ENCODE results near the gene USH1G.

The USH1G gene

DNA sequence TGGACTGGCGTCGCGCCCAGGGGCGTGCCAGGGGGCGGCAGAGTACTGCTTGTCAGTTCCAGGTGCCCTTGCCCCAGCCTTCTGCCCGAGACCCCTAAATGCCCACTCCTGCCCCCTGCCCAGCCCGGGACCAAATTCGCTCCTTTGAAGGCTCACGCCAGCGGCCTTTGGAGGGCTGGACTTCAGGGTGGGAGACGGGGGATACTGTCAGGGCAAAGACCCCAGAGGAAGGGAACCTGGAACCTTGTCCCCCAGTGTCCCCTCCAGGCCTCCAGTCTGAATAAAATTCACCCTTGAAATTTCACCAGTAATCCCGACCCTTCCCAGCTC is 13.4 kb upstream of the USH1G start:
- in situ Hi-C loops (cut with MboI; ENCODE audit: low pct_unique_long_range_greater_than_20kb, low sequenced_read_pairs), result no loop called here

DNA sequence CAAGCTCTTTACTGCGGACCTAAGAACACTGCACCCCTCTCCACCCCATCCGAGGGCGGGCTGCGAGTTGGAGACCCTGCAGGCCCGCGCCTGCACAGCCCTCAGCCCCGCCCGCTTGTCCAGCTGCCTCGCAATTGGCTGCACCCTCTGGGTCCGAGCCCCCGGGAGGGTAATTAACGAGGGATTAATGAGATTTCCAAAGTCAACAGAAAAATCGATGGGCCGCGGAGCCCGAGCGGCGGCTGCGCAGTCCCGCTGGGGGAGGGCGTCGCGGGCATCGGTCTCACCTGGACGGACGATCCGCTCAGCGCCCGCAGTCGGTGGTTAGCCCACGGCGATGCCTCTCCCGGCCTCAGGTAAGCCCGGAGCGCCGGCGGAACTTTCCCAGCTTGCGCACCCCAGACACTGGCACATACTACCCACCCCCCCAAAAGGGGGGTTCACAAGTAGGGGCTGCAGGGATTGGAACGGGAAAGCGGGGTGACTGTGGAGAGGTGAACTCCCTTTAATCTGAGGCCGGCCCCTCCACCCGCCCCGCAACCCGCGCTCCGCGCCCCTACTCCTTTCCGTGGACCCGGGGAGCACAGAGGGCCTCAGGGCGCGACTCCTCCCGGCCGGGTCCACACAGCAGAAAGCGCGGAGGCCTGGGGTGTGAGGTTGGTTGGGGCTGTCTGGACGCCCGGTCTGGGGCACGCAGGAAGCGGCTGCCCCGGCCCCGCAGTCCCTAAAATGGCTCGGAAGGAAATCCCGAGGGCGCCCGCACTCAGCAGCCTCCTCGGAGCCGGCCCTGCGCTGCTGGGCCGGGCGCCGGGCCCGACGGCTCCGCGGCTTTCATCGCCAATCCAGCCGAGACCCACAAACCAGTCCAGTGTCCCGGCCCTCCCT is 12.8 kb upstream of the USH1G start, which contains the start of gene OTOP3:
TSS of gene OTOP3 (plus strand) at position 314 of the 885 bp plus-strand sequence. CDS start at position 338, 24 bp downstream.
- no peak for DNase-seq
- in situ Hi-C loops (cut with MboI; ENCODE audit: low pct_unique_long_range_greater_than_20kb, low sequenced_read_pairs), result no loop called here

More for the DNA sequence above, 13.4 kb upstream of the USH1G start:
- DNase-seq, result no peak

DNA sequence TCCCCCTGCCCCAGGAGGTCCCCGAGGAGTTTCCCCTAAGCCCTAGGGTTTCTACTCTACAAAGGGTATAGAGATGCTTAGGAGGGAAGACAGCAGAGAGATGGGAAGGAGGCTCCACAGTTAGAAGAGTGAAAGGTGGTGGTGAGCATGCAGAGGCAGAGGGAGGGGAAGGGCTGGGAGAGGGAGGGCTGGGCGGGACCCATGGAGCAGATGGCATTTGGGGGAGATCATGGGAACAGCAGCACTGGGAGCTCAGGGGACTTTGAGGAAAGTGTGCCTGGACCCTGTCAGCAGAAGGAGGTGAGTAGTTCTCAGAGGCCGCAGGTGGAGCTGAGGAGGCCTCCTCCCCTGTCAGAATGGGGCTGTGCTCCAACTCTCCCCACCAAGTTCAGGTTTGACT is 12.0 kb upstream of the USH1G start:
- no peak for DNase-seq
- in situ Hi-C loops (cut with MboI; ENCODE audit: low pct_unique_long_range_greater_than_20kb, low sequenced_read_pairs), result no loop called here

DNA sequence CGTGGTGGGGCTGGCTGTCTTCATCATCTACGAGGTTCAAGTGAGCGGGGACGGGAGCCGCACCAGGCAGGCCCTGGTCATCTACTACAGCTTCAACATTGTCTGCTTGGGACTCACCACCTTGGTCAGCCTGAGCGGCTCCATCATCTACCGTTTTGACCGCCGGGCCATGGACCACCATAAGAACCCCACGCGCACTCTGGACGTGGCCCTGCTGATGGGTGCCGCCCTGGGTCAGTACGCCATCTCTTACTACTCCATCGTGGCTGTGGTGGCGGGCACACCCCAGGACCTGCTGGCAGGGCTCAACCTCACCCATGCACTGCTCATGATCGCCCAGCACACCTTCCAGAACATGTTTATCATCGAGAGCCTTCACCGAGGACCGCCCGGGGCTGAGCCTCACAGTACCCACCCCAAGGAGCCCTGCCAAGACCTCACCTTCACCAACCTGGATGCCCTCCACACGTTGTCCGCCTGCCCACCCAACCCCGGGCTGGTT is 7.5 kb upstream of the USH1G start:
- no peak for DNase-seq
- in situ Hi-C loops (cut with MboI; ENCODE audit: low pct_unique_long_range_greater_than_20kb, low sequenced_read_pairs), result no loop called here

DNA sequence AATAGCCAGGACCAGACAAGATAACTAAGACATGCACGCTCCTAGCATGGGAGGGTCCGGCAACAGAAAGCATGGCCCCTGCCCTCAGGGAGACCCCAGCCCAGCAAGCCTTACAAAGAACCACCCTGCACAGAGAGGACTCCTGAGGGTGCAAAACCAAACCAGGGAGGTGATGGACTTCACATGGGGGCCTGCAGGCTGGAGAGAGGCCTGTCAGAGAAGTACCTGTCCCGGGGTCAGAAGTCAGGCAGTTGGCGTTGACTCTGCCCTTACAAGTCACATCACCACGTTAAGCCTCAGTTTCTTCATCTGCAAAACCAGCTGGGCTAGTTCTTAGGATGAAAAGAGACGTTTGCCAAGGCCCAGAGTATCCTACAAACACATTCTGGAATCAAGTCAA is 5.7 kb upstream of the USH1G start:
- DNase-seq, result no peak
- in situ Hi-C loops (cut with MboI; ENCODE audit: low pct_unique_long_range_greater_than_20kb, low sequenced_read_pairs), result no loop called here

DNA sequence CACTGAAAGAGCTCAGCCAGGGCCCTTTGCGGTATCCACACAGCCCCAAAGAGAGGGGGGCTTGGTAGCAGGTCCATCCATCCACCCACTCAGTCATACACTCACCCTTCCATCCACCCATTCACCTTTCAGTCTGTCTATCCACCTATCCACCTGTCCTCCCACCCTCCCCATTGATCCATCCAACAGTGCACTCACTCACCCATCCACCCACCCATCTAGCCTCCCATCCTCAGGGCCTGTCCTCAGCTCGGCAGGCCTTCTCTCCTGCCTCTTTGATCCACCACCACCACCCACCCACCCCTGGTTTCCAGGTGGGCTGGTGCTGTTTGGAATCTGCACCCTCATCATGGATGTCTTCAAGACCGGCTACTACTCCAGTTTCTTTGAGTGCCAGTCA is 2.2 kb upstream of the USH1G start:
- DNase-seq, result no peak
- in situ Hi-C loops (cut with MboI; ENCODE audit: low pct_unique_long_range_greater_than_20kb, low sequenced_read_pairs), result no loop called here

DNA sequence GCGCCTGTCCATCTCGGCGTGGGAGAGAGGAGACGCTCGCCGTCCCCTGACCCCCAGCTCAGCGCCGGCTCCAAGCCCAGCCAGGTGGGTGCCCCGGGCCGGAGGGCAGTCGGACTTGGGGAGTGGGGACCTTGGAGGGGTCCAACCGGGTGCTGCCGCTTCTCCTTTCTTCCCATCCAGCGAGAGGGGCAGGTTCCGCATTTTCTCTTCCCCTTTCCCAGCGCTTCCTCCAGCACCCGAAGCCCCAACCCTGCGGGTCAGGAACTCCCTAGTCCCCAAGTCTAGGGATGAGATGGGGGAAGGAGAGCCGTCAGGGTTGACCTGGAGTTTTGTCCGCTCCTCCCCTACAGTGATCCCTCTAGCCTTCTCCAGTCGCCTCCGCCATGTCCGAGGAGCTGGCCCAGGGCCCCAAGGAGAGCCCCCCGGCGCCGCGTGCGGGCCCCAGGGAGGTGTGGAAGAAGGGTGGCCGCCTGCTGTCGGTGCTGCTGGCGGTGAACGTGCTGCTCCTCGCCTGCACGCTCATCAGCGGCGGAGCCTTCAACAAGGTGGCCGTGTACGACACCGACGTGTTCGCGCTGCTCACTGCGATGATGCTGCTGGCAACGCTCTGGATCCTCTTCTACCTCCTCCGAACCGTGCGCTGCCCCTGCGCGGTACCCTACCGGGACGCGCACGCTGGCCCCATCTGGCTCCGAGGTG is 1.3 kb upstream of the USH1G start, which contains the start of gene OTOP2:
TSS of gene OTOP2 (plus strand) at position 24 of the 699 bp plus-strand sequence. CDS start at position 384, 360 bp downstream.
- DNase-seq, result peak; percentile 83
- in situ Hi-C loops (cut with MboI; ENCODE audit: low pct_unique_long_range_greater_than_20kb, low sequenced_read_pairs), result no loop called here

DNA sequence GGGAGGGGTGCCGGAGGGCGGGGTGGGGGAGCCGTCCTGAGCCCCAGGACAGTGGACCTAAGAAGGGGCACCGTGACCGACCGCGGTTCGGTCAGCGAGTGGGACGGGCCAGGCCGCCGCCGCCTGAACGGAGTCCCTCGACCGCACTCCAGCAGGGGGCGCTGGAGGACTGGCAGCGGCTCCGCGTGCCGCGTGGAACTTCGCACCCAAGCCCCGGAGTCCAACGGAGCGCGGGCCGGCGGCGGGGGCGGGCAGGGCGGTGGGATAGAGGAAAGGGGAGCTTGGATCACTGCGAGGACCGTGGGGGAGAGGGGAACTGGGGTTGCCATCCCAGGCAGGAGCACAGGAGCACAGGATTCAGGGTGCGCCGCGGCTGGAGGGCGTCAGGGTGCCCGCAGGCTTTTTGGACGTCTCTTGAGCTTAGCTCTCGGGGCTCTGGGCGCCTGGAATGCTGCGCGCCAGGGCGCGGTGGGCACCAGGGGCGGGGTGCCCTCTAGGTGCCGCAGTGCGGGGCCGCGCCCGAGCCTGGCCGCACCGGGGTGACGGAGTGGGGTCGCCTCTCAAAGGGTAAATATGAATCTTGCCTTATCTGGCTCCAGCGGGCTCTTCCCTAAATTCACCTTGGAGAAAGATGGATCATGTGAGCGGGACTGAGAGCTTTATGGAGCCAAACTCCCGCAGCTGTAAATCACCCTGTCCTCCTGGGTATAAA is 639 bp upstream of the USH1G start:
- peak; percentile 45 for DNase-seq
- in situ Hi-C loops (cut with MboI; ENCODE audit: low pct_unique_long_range_greater_than_20kb, low sequenced_read_pairs), result no loop called here

DNA sequence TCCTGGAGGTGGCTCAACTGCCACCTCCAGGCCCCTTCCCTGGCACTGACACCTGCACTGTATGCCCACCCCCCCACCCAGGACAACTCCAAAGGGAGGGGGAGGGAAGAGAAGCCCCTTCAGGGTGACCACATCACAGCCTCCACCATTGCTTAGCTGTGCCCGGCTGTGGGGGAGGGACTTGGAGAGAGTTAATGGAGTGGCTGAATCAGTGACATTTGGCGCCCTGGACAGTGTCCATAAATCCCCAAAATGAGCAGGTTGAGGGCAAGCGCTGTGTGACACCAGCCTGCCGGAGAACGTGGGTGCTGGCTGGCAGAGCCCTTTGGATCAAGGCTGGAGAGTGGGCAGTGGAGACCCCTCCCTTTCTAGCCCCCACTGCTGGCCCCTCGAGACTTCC is 883 bp downstream of the USH1G start:
- no peak for DNase-seq
- in situ Hi-C loops (cut with MboI; ENCODE audit: low pct_unique_long_range_greater_than_20kb, low sequenced_read_pairs), result no loop called here

DNA sequence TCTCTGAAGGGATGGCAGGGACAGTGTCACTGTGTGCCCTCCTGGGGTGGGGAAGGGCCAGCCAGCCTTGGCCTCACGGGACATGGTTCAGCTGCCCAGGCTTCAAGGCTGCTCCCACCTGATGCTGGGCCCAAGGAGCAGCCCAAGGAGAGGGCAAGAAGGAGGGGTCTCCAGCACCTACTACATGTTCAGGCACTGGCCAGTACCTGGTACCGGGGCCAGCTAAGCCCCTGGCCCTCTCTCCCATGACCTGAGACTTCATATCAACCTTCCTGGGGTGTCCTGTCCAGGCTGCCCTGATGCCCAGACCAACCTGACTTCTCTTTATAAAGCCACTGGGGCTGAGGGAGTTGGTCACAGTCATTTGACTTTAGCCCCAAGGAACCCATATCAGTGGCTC is 1.3 kb downstream of the USH1G start:
- in situ Hi-C loops (cut with MboI; ENCODE audit: low pct_unique_long_range_greater_than_20kb, low sequenced_read_pairs), result no loop called here
- DNase-seq, result no peak

DNA sequence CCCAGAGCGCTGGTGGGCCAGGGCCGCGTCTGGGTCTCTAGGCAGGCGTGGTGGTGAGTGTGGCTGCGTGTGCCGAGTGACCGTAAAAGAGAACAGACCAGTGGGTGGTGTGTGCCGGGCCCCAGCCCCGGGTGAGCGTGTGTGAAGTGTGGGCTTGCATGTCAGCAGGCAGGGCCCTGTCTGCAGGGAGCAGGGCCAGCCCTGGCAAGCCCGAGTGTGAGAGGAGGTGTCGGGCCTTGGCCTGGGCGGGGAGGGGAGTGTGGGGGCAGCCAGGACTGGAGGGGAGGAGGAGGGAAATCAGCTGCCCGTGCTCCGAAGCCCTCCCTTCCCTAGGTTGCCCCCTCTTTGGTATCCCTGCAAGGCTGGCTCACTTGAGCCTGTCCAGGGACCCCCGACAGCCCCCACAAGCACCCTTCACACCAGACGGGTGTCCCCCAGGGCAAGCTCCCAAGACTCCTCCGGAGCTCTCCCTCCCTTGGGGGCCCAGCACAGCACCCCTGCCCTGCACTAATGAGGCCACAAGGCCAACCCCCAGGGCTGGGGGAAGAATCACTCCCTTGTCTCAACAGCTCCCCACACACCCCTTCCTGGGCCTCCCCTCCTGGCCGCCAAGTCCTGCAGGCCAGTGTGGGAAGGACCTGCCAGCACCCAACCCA is 1.9 kb downstream of the USH1G start:
- in situ Hi-C loops (cut with MboI; ENCODE audit: low pct_unique_long_range_greater_than_20kb, low sequenced_read_pairs), result no loop called here

DNA sequence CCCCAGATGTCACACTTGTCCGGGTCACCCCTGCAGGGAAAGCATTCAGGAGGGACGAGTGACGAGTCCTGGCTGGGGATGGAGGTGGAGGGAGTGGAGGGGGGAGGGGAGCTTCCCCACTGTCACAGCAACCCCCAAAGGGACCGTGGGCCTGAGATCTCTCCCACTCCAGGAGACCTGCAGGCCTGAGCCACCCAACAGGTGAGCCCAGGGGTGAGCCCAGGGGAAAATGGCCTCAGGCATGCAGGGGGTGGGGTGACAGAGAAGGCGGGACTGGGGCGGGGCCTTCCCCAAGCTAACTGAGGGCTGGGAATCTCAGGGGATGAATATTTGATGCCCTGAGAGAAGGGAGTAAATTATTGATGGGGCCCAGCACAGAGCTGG is 2.4 kb downstream of the USH1G start:
- DNase-seq, result no peak
- in situ Hi-C loops (cut with MboI; ENCODE audit: low pct_unique_long_range_greater_than_20kb, low sequenced_read_pairs), result no loop called here

More for the DNA sequence above, 1.9 kb downstream of the USH1G start:
- DNase-seq, result no peak

DNA sequence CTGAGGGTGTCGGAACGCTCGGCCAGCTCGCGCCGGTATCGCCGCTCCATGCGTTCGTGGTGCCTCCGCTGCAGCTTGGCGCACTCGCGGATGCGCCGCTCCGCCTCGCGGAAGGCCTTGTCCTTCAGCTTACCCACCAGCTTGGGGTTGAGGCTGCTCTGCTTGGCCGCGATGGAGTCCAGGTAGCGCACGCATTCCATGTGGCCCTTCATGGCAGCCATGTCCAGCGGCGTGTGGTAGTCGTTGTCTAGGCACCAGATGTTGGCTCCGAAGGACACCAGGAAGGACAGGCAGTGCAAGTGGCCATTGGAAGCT is 2.8 kb downstream of the USH1G start:
- in situ Hi-C loops (cut with MboI; ENCODE audit: low pct_unique_long_range_greater_than_20kb, low sequenced_read_pairs), result no loop called here
- no peak for DNase-seq

DNA sequence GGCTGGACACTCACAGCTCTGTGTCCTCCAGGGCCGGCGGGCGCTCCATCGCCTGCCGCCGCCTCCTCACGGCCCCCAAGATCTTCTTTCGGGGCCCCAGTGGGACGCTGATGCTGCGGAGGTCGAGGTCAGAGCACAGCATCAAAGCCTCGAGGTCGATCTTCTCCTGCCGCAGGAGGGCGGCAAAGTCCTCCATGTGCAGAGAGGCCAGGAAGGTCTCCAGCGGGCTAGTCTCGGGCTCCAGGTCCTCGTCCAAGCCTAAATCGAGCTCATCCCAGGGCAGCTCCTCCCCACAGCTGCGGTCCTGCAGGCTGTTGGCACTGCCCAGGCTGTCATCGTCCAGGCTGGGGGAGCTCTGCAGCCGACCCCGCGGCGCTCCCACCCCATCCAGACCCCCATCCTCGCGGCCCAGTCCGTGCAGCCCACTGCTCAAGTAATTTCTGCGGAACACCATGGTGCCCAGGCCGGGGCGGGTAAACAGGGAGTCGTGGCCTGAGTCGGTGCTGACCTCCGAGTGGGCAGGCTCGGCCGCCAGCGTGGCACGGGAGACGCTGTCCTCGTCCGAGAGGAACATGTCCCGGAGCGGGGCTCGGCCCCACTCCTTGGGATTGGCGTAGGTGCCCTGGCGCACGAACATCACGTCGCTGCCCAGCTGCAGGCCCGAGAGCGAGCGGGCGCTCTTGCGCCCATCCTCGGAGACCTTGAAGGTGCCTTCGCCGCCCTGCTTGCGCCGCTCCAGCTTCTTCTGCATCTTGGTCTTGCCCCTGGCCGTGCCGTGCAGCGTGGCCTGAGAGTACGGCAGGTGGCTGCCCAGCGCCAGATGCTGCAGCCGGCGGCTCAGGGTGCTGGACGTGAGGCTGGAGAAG is 3.4 kb downstream of the USH1G start:
- DNase-seq, result no peak

DNA sequence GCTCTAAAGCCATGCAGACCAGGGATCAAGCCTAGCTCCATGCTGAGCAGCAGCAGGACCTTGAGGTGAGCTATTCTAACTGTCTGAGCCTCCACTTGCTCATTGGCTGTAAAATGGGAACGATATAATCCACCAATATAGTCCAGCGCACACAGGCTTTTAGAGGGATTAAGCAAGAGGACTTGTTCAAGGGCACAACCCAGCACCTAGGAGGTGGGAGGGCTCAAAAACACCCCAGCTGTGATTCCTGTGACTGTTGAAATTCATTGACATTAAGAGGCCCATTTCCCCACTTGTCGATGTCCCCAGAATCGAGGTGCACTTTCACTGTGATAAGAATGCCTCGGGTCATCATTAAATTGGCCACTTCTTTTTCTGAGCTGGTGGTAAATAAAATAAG is 4.1 kb downstream of the USH1G start:
- no peak for DNase-seq
- in situ Hi-C loops (cut with MboI; ENCODE audit: low pct_unique_long_range_greater_than_20kb, low sequenced_read_pairs), result no loop called here

More for the DNA sequence above, 3.4 kb downstream of the USH1G start:
- in situ Hi-C loops (cut with MboI; ENCODE audit: low pct_unique_long_range_greater_than_20kb, low sequenced_read_pairs), result no loop called here

DNA sequence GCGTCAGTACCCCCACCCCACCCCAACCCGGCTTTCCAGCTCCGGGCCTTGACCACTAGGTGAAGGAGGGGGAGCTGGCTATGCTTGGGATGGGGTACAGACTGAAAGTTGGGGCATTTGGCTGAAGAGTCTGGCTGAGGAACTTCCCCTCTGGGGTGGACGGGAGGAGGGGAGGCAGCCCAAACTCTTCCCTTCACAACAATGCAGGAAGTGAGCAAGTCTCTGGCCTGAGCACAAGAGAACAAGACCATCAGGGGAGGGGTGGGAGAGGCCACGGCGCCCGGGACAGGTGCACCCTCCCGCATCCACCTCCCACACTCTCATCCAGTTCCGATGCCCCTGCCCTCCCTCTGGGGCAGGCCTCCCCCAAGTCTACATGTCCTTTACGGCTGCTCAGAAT is 5.6 kb downstream of the USH1G start:
- in situ Hi-C loops (cut with MboI; ENCODE audit: low pct_unique_long_range_greater_than_20kb, low sequenced_read_pairs), result no loop called here

DNA sequence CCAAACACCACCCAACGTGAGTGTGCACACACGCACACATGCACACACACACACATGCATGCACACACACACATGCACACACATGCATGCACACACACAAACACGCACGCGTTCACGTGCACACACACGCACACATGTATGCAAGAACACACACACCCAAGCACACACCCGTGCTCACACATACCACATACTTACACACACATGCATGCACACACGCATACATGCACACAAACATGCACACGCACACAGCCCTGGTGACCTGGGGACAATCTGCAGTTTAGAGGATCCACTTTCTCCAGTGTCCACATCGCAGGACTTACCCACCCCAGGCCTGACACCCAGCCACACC is 6.2 kb downstream of the USH1G start:
- DNase-seq, result no peak
- in situ Hi-C loops (cut with MboI; ENCODE audit: low pct_unique_long_range_greater_than_20kb, low sequenced_read_pairs), result no loop called here

More for the DNA sequence above, 5.6 kb downstream of the USH1G start:
- peak; percentile 39 for DNase-seq

DNA sequence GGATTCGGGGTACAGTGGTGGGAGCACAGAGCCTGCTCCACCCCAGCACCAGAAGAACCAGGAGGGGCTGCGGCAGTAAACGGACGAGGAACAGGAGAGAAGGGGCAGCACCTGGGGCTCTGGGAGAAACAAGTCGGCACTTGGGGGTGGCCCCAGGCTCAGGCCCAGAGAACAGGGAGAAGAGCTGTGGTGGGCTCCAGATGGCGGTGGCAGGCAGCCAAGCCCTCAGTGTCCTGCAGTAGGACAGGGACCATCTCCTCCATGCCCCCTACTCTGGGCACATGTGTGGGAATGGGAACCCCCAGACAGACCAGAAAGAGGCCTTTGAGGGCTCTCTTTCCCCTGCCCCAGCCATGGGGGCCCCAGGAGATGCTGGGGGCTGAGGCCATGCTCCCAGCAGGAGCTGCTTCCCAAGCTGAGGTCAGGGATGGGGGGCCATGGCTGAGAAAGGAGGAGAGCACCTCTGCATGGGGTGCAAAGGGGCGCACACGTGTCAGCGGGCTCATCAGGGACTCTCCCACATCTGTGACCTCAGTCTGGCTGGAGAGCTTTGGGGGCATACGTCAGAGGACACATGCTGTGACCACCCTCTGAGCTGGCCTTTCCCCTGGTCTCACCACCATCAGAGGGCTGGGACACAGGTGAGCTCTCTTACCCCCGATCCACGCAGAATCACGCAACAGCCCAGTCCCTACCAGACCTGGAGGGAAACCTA is 6.8 kb downstream of the USH1G start:
- DNase-seq, result no peak
- in situ Hi-C loops (cut with MboI; ENCODE audit: low pct_unique_long_range_greater_than_20kb, low sequenced_read_pairs), result no loop called here

Measured in KBM-7 (cell line).